CD14-positive monocyte (primary cell): ENCODE results near the gene MAPRE2. TPM values are rescaled to one million over a fixed set of nuclear protein-coding genes. Genes with fewer than 3 reads are reported as not detected.

Experiments used
- DNase-seq, 3 donors: peaks; one replicate each; pipeline ENCODE4 v3.0.0-alpha.2; 2011 to 2022
- H2AFZ ChIP-seq: 2 replicates; pipeline ENCODE4 v1.6.0; 2012; ENCODE audit warnings: mild to moderate bottlenecking, low read depth, low read length, inconsistent platforms; ENCODE audit not compliant: insufficient read depth, poor library complexity, severe bottlenecking
- H3K27ac ChIP-seq, 2 donors: 1 replicate in 1 of 2; 2 replicates in 1 of 2; pipeline ENCODE4 v1.5.1; 2012 to 2013; ENCODE audit warnings: low read length in 2 of 2, control low read depth in 1 of 2, inconsistent platforms in 1 of 2, low read depth in 1 of 2, mild to moderate bottlenecking in 1 of 2
- H3K27me3 ChIP-seq, 2 donors: one replicate each; pipeline versions ENCODE4 v1.6.0 to v1.6.1; 2011 to 2013; ENCODE audit warnings: low read length in 2 of 2; ENCODE audit not compliant: control insufficient read depth in 2 of 2, insufficient read depth in 2 of 2
- H3K36me3 ChIP-seq, 2 donors: replicated peaks in 1 of 2; 1 replicate in 1 of 2; 2 replicates in 1 of 2; pipeline versions ENCODE4 v1.5.1 to v1.6.1; 2012 to 2013; ENCODE audit warnings: low read length in 2 of 2, control low read depth in 1 of 2, inconsistent platforms in 1 of 2, mild to moderate bottlenecking in 1 of 2; ENCODE audit not compliant: insufficient read depth in 2 of 2, control insufficient read depth in 1 of 2
- H3K4me1 ChIP-seq, 2 donors: 1 replicate in 1 of 2; 2 replicates in 1 of 2; pipeline versions ENCODE4 v1.5.1 to v1.6.1; 2012 to 2013; ENCODE audit warnings: low read length in 2 of 2, control low read depth in 1 of 2, inconsistent platforms in 1 of 2, mild to moderate bottlenecking in 1 of 2, moderate library complexity in 1 of 2; ENCODE audit not compliant: insufficient read depth in 2 of 2, control insufficient read depth in 1 of 2
- H3K4me2 ChIP-seq: replicated peaks from 2 replicates; pipeline ENCODE3; 2012; ENCODE audit warnings: low read length, moderate library complexity, mild to moderate bottlenecking; ENCODE audit not compliant: poor library complexity, severe bottlenecking; ENCODE audit errors: extremely low read depth
- H3K4me3 ChIP-seq, 3 experiments: fragments of 200-600 bp in 1 of 3; sonication (generic) in 1 of 3; replicated peaks in 1 of 3; 1 replicate in 2 of 3; 2 replicates in 1 of 3; pipeline ENCODE4 v1.5.1; 2011 to 2013; ENCODE audit warnings: low read length in 3 of 3, mild to moderate bottlenecking in 3 of 3, control low read depth in 2 of 3, low read depth in 2 of 3, inconsistent platforms in 1 of 3, moderate library complexity in 1 of 3
- H3K79me2 ChIP-seq: 2 replicates; pipeline ENCODE4 v1.6.0; 2012; ENCODE audit warnings: mild to moderate bottlenecking, control low read depth, inconsistent platforms, low read length, moderate library complexity; ENCODE audit not compliant: insufficient read depth
- H3K9ac ChIP-seq: 2 replicates; pipeline ENCODE4 v1.6.0; 2017; ENCODE audit warnings: low read length, mild to moderate bottlenecking; ENCODE audit not compliant: insufficient read depth, poor library complexity, severe bottlenecking
- H3K9me3 ChIP-seq, 2 donors: replicated peaks in 1 of 2; 1 replicate in 1 of 2; 2 replicates in 1 of 2; pipeline versions ENCODE4 v1.5.1 to v1.6.1; 2012 to 2013; ENCODE audit warnings: low read length in 2 of 2, control low read depth in 1 of 2; ENCODE audit not compliant: control insufficient read depth in 1 of 2, insufficient read depth in 1 of 2
- H4K20me1 ChIP-seq: 2 replicates; pipeline ENCODE4 v1.6.0; 2012; ENCODE audit warnings: mild to moderate bottlenecking, low read length, control low read depth, moderate library complexity; ENCODE audit not compliant: insufficient read depth
- H3K27ac Mint-ChIP-seq, 7 donors: one replicate each; pipeline ENCODE4 v1.8.0; 2020; ENCODE audit warnings: mild to moderate bottlenecking in 7 of 7, mixed read lengths in 7 of 7, moderate library complexity in 6 of 7, inconsistent platforms in 2 of 7
- H3K27me3 Mint-ChIP-seq, 3 donors: one replicate each; pipeline ENCODE4 v1.8.0; 2021 to 2022; ENCODE audit warnings: low read depth in 3 of 3, mild to moderate bottlenecking in 3 of 3, mixed read lengths in 3 of 3, moderate library complexity in 3 of 3, inconsistent platforms in 1 of 3
- H3K36me3 Mint-ChIP-seq, 2 donors: one replicate each; pipeline ENCODE4 v1.8.0; 2020; ENCODE audit warnings: mixed read lengths in 2 of 2, inconsistent platforms in 1 of 2, mild to moderate bottlenecking in 1 of 2
- H3K4me1 Mint-ChIP-seq: one replicate; pipeline ENCODE4 v1.8.0; 2020; ENCODE audit warnings: mild to moderate bottlenecking, mixed read lengths
- H3K4me3 Mint-ChIP-seq, 2 donors: one replicate each; pipeline ENCODE4 v1.8.0; 2020; ENCODE audit warnings: mild to moderate bottlenecking in 2 of 2, mixed read lengths in 2 of 2, moderate library complexity in 1 of 2
- H3K9me3 Mint-ChIP-seq, 7 donors: one replicate each; pipeline ENCODE4 v1.8.0; 2020 to 2022; ENCODE audit warnings: mixed read lengths in 7 of 7, mild to moderate bottlenecking in 6 of 7, moderate library complexity in 6 of 7, inconsistent platforms in 2 of 7
- CTCF ChIP-seq: fragments of 200-600 bp; IDR thresholded peaks from one replicate; pipeline ENCODE4 v1.8.0; 2022; ENCODE audit warnings: antibody characterized with exemption, mild to moderate bottlenecking
- WGBS: methylation state at CpG from one replicate; pipeline ENCODE4 v1.1.5; 2013; ENCODE audit warnings: missing lambda C conversion rate; ENCODE audit not compliant: insufficient coverage; 5-methylcytosine and 5-hydroxymethylcytosine counted together
- intact Hi-C, 2 donors: fragments of 100-400 bp; cut with micrococcal nuclease; formaldehyde crosslinking; loops; one replicate each; pipeline versions ENCODE4 v1.15.0 to v1.15.1; 2023
- polyA plus RNA-seq, 3 donors: library from polyadenylated mRNA; depleted of rRNA in 1 of 3; unstranded in 2 of 3; stranded (reverse) in 1 of 3; fragments of 300-500 nt in 2 of 3; fragments of >200 nt in 1 of 3; fragmentation: Illumina TruSeq in 2 of 3; gene quantifications; 1 replicate in 2 of 3; 2 replicates in 1 of 3; pipeline ENCODE4 v1.2.3, GENCODE V29; 2012 to 2021

The MAPRE2 gene
- polyA plus RNA-seq, 3 donors, result 22.0 to 48.1 (median 37.1) TPM

- no peak for TF ChIP-seq CTCF
- Mint-ChIP-seq H3K27me3 (no peaks in the 10 kb centered on the region), H3K9me3 (no peaks in the 10 kb centered on the region), H3K27ac (peak overlapping the region in 1 of 7 donors; percentile 10), H3K36me3 (peaks cover 69 to 77% of the 10 kb centered on the region in 2 donors), H3K4me3 (no peak overlapping the region), H3K4me1 (no peaks in the 10 kb centered on the region)
- Histone ChIP-seq H3K4me3 (no peak overlapping the region), H3K4me2 (no peak overlapping the region), H2AFZ (no peak overlapping the region), H3K9ac (no peak overlapping the region), H3K79me2 (no peaks in the 10 kb centered on the region), H3K9me3 (no peaks in the 10 kb centered on the region), H3K36me3 (peaks cover 32 to 98% of the 10 kb centered on the region in 2 donors), H4K20me1 (no peaks in the 10 kb centered on the region), H3K27ac (no peak overlapping the region), H3K4me1 (no peaks in the 10 kb centered on the region), H3K27me3 (no peaks in the 10 kb centered on the region)
- WGBS, result 100% methylated on average over 4 of the region's 4 CpGs
- intact Hi-C loops, result no loop called here
- DNase-seq, result no peak
These were observed 93.7 kb downstream of the MAPRE2 start for GRCh38 chr18:35134791-35135531.

- no peak for DNase-seq
- Mint-ChIP-seq H3K4me1 (peaks cover 3% of the 10 kb centered on the region), H3K4me3 (no peak overlapping the region), H3K9me3 (no peaks in the 10 kb centered on the region), H3K27ac (peak overlapping the region in 3 of 7 donors; percentile 11 to 55 (median 33)), H3K36me3 (peaks cover 72 to 79% of the 10 kb centered on the region in 2 donors), H3K27me3 (no peaks in the 10 kb centered on the region)
- Histone ChIP-seq H3K9ac (no peak overlapping the region), H3K27me3 (no peaks in the 10 kb centered on the region), H2AFZ (no peak overlapping the region), H3K79me2 (no peaks in the 10 kb centered on the region), H3K36me3 (peaks cover 38 to 97% of the 10 kb centered on the region in 2 donors), H3K9me3 (no peaks in the 10 kb centered on the region), H3K27ac (no peak overlapping the region), H3K4me2 (no peak overlapping the region), H3K4me1 (no peaks in the 10 kb centered on the region), H4K20me1 (no peaks in the 10 kb centered on the region), H3K4me3 (no peak overlapping the region)
- no peak for TF ChIP-seq CTCF
- WGBS, result 97% methylated on average over 3 of the region's 3 CpGs
- intact Hi-C loops, result no loop called here
These were observed 95.0 kb downstream of the MAPRE2 start for GRCh38 chr18:35136248-35136647.
